ENCODE data around the gene PRXL2A. TPM values are rescaled to one million over a fixed set of nuclear protein-coding genes. Genes with fewer than 3 reads are reported as not detected.

PRXL2A gene
- total RNA-seq, 4 donors from 2014 or later, result 21.7 to 64.6 (median 38.7) TPM

DNA sequence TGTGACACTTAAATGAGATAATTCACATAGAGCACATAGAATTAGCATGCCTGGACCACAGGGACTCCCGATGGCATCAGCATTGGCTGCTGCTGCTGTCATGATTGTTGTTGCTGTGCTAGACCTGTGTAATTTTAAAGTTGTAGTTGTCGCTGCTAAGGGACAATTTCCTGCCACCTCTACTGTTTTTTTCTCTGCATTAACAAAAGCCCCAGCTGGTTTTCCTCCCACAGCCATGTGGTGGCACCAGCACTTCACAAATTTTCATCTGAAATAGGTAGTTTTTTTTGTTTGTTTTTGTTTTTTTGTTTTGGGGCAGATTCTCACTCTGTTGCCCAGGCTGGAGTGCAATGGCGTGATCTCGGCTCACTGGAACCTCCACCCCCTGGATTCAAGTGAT lies 25.4 kb upstream of the PRXL2A start:
- WGBS, 2 donors (ENCODE audit: low coverage in 1 of 2), result 0 to 13% methylated on average over 1 to 4 of the region's 4 CpGs
- no peaks in the 10 kb centered on the region for H3K36me3 ChIP-seq
- peaks cover 0 to 11% (median 4%) of the 10 kb centered on the region in 4 donors for H3K4me1 ChIP-seq
- H3K9me3 ChIP-seq, result no peaks in the 10 kb centered on the region
- H3K27ac ChIP-seq, result no peak overlapping the region
- intact Hi-C loops (cut with DNase I; ENCODE audit: low total_unique reads) (loop anchor here (10.0 kb wide), 1 partner anchor 122 kb away; no protein-coding TSS in a partner anchor), in situ Hi-C loops (cut with MboI; ENCODE audit: low pct_ligation_motif_present in 1 of 4, low pct_unique_long_range_greater_than_20kb in 1 of 4, low sequenced_read_pairs in 3 of 4) (loop anchor here in 2 of 4 donors (10.0 kb wide), 2 partner anchors 62 to 122 kb away; no protein-coding TSS in a partner anchor)
- DNase-seq, result peak; percentile 44
- H3K27me3 ChIP-seq, result no peaks in the 10 kb centered on the region
- no peak for TF ChIP-seq POLR2AphosphoS5 (IDR thresholded peaks at IDR 0.05)
- TF ChIP-seq, protein P1, sequence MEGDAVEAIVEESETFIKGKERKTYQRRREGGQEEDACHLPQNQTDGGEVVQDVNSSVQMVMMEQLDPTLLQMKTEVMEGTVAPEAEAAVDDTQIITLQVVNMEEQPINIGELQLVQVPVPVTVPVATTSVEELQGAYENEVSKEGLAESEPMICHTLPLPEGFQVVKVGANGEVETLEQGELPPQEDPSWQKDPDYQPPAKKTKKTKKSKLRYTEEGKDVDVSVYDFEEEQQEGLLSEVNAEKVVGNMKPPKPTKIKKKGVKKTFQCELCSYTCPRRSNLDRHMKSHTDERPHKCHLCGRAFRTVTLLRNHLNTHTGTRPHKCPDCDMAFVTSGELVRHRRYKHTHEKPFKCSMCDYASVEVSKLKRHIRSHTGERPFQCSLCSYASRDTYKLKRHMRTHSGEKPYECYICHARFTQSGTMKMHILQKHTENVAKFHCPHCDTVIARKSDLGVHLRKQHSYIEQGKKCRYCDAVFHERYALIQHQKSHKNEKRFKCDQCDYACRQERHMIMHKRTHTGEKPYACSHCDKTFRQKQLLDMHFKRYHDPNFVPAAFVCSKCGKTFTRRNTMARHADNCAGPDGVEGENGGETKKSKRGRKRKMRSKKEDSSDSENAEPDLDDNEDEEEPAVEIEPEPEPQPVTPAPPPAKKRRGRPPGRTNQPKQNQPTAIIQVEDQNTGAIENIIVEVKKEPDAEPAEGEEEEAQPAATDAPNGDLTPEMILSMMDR (IDR thresholded peaks at IDR 0.05), result peak; percentile 48 to 69 (median 57)
- no peak overlapping the region for H3K4me3 ChIP-seq

GRCh38 chr10:80390740-80391139 lies 17.6 kb upstream of the PRXL2A start:
- in situ Hi-C loops (cut with MboI; ENCODE audit: low pct_ligation_motif_present in 1 of 4, low pct_unique_long_range_greater_than_20kb in 1 of 4, low sequenced_read_pairs in 3 of 4), result no loop called here

GRCh38 chr10:80392250-80392649 lies 16.1 kb upstream of the PRXL2A start:
- Histone ChIP-seq H3K9me3 (no peaks in the 10 kb centered on the region), H3K4me1 (peaks cover 0 to 10% (median 0%) of the 10 kb centered on the region in 4 donors), H3K27me3 (no peaks in the 10 kb centered on the region), H3K36me3 (no peaks in the 10 kb centered on the region), H3K4me3 (no peak overlapping the region), H3K27ac (no peak overlapping the region)
- TF ChIP-seq, protein P1 (IDR thresholded peaks at IDR 0.05), result no peak
- TF ChIP-seq POLR2A (IDR thresholded peaks at IDR 0.05), result no peak
- TF ChIP-seq EP300 (IDR thresholded peaks at IDR 0.05; ENCODE audit: low read depth), result no peak
- no peak for TF ChIP-seq POLR2AphosphoS5 (IDR thresholded peaks at IDR 0.05)
- WGBS, 2 donors (ENCODE audit: low coverage in 1 of 2), result 77 to 84% methylated on average over 6 of the region's 6 CpGs
- intact Hi-C loops (cut with DNase I; ENCODE audit: low total_unique reads) (no loop called here), in situ Hi-C loops (cut with MboI; ENCODE audit: low pct_ligation_motif_present in 1 of 4, low pct_unique_long_range_greater_than_20kb in 1 of 4, low sequenced_read_pairs in 3 of 4) (no loop called here)
- no peak for DNase-seq

More at GRCh38 chr10:80390740-80391139, 17.6 kb upstream of the PRXL2A start:
- H3K4me3 ChIP-seq, result no peak overlapping the region
- no peak overlapping the region for H3K27ac ChIP-seq
- no peaks in the 10 kb centered on the region for H3K36me3 ChIP-seq
- no peaks in the 10 kb centered on the region for H3K27me3 ChIP-seq
- 92 to 100% methylated on average over 1 to 9 of the region's 9 CpGs for WGBS, 2 donors (ENCODE audit: low coverage in 1 of 2)
- no peaks in the 10 kb centered on the region for H3K9me3 ChIP-seq
- intact Hi-C loops (cut with DNase I; ENCODE audit: low total_unique reads), result no loop called here
- TF ChIP-seq EP300 (IDR thresholded peaks at IDR 0.05; ENCODE audit: low read depth), result no peak
- TF ChIP-seq POLR2A (IDR thresholded peaks at IDR 0.05), result no peak
- TF ChIP-seq POLR2AphosphoS5 (IDR thresholded peaks at IDR 0.05), result no peak
- TF ChIP-seq, protein P1 (IDR thresholded peaks at IDR 0.05), result no peak
- DNase-seq, result no peak
- peaks cover 0 to 10% (median 0%) of the 10 kb centered on the region in 4 donors for H3K4me1 ChIP-seq

- Histone ChIP-seq H3K27me3 (no peaks in the 10 kb centered on the region), H3K4me3 (no peak overlapping the region), H3K36me3 (no peaks in the 10 kb centered on the region), H3K27ac (no peak overlapping the region), H3K9me3 (no peaks in the 10 kb centered on the region), H3K4me1 (no peaks in the 10 kb centered on the region)
- no peak for DNase-seq
- WGBS, 2 donors (ENCODE audit: low coverage in 1 of 2), result 64 to 69% methylated on average over 2 of the region's 2 CpGs
- TF ChIP-seq POLR2AphosphoS5 (IDR thresholded peaks at IDR 0.05), result no peak
- TF ChIP-seq EP300 (IDR thresholded peaks at IDR 0.05; ENCODE audit: low read depth), result no peak
- TF ChIP-seq, protein P1 (IDR thresholded peaks at IDR 0.05), result no peak
- no peak for TF ChIP-seq POLR2A (IDR thresholded peaks at IDR 0.05)
- intact Hi-C loops (cut with DNase I; ENCODE audit: low total_unique reads) (no loop called here), in situ Hi-C loops (cut with MboI; ENCODE audit: low pct_ligation_motif_present in 1 of 4, low pct_unique_long_range_greater_than_20kb in 1 of 4, low sequenced_read_pairs in 3 of 4) (no loop called here)
Measured at GRCh38 chr10:80394358-80394916, 13.9 kb upstream of the PRXL2A start.
